ENCODE results near the gene BSPRY.

BSPRY gene

DNA sequence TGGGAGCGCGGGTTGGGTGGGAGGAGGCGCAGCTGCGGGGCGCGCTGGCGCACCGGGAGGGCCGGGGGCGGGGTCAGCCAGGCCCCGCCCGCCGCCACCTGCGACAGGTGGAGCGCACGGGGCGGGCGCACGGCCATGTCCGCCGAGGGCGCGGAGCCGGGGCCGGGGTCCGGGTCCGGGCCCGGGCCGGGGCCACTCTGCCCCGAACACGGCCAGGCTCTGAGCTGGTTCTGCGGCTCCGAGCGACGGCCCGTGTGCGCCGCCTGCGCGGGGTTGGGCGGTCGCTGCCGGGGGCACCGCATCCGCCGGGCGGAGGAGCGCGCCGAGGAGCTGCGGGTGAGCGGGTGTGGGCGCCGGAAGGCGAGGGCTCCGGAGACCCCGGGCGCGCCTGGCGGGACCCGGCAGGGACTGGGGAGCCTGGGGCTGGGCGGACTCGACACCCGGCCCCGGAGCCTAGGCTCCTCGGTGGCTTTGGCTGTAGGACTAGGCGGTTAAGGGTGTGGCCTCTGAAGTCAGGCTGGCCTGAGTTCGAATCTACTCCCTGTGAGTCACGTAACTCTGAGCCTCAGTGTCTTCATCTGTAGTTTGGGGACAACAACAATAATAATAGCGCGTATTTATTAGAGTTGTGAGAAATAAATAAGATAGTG, at the start of gene BSPRY:
Gene BSPRY, plus strand, starts transcription at position 97 of the 650 bp plus-strand sequence. Its CDS starts 39 bp downstream, at position 136.
- no peak for DNase-seq

DNA sequence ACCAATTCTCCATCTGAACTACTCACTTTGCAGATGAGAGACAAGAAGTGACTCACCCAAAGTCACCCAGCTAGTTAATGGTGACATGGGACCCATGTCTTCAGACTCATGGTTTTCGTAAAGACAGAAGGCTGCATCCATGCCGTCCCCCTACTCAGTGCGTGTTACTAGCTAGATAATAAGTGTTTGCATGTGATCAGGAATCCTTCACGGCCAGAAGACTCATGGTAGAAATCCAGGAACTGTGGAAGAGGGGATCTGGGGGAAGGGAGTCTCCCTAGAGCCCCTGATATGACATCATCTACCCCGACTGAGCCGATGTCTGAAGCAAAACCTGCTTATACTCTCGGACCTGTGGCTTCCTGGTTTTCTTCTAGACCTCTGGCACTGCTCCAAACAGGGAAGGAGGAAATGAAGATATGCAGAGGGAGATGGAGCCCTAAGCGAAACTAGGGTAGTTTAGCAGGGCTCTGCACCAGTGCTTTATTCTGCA, 49.5 kb upstream of the BSPRY start:
- peak in 1 of 56 donors; percentile 8 for DNase-seq

DNA sequence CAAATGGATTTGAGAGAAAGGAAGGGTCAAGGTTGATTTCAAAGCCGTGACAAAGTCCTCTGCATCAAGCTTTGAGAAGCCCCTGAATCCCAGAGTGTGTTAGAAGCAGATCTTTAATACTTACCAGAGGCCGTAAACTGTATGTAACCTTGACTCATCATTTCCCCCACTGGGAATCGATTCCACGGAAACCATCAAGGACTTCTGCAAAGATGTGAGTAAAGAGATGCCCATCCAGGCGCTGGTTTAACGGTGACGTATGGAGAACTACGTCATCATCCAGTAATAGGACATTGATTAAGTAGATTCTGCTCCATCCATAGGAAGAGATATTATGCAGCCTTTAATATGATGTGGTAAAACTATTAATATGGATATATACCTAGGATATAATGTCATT, 47.8 kb upstream of the BSPRY start:
- no peak for DNase-seq

DNA sequence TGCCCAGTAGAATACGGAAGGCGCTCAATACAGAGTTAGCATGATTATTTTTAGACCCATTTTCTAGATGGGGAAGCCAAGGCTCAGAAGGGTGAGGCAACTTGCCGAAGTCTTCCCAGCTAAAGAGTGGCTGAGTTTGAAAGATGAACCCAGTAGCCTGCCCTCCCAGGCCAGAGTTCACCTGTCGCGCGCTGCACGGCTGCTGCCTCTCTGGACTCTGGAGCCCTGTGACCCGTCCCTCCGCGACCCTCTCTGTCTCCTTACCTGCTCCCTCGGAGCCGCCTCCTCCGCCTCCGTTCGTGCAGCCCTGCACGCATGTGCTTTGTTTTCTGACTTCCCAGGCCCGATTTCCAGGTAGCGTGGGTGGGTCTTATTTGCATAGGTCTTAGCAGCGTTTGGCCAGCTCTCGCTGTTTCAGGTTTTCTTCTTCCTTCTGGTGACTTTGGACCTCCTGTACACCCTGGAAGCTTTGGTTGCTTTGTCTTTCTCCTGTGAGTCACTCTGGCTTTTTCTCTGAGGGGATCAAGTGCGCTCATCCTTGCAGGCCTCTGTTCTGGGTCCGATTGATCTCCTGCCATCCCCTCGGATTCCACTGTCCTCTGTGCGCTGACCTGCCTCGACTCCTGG, 46.4 kb upstream of the BSPRY start, which contains the start of gene RNF183:
Gene RNF183, minus strand, starts transcription at position 585 of the 627 bp plus-strand sequence. CDS start 5,192 bp downstream, outside the sequence.
- no peak for DNase-seq

DNA sequence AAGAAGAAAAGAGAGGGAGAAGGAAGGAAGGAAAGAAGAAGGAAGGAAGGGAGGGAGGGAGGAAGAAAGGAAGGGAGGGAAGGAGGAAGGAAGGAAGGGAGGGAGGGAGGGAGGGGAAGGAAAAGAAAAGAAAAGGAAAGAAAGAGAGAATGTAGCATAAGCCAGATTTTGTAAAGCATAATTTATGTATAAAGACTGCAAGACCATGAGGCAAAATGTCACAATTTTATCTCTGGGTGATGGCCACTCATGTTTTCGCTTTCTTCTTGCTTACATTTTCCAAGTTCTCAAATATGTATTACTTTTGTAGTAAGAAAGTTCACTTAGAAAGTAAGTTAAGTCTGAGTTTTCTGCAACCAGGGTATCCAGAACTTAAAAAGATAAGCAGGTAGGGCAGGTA, 42.8 kb upstream of the BSPRY start:
- DNase-seq, result no peak

DNA sequence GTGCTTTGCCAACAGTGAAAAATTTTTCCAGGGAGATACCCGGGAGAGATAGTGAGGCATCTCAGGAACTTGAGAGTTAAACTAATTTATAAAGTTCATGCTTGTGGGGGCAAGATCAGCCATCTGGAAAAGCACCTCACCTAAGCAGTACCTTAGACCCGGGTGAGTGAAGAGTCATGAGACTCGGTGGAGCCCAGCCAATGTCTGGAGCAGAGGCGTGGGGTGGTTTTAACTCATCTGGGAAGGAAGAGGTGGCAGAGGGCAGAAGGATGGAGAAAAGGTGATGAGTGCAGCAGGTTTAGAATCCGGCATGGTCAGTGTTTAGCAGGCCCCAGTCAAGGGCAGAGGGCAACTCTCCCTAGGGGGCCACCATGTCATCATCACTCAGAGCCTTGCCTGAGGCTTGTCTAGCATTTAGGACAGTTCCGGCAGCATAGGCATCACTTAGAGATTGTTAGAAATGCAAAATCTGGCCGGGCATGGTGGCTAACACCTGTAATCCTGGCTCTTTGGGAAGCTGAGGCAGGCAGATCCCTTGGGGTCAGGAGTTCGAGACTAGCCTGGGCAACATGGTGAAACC, 41.9 kb upstream of the BSPRY start:
- no peak for DNase-seq

DNA sequence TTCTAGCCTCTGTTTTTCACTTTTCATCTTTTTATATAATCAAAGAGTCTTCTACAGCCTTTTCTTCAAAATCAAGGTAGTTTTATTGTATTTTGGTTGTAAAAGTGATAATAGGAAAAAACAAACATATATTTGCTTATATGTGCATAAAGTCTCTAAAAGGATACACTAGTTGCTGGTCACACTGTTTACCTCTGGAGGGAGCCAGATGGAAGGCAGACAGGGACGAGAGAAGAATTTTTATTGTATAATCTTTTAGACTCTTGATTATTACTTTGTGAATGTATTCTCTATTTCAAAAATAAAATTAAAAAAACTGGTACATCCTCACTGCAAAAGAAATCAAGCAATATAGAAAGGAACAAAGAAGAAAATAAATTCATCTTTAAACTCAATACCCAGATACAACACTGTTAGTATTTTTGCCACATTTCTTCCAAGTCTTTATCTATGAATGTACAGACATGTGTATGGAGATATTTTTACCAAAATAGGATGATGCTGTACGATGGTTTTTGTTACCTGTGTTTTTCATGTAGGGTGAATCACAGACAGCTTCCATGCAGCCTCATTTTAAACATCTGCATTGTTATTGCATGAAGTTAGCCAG, 40.0 kb upstream of the BSPRY start:
- DNase-seq, result peak in 9 of 56 donors; percentile 4 to 37 (median 20)

DNA sequence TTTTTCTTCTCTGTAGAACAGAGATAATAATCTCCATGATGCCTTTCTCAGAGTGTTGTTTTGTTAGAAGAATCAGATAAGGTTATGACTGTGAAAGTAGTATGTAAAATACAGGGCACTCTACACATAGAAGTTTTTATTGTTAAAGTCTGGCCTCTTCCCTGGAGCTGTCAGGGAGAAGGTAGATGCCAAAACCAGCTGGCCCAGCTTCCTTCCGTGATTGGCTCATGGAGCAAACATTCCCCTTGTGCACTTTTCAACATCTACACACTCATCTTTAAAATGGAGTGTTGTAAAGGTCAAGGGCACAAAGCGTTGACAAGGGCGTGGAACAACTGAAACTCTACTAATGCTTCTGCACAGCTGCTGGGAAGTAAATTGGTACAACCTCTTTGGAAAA, 38.8 kb upstream of the BSPRY start:
- DNase-seq, result no peak

DNA sequence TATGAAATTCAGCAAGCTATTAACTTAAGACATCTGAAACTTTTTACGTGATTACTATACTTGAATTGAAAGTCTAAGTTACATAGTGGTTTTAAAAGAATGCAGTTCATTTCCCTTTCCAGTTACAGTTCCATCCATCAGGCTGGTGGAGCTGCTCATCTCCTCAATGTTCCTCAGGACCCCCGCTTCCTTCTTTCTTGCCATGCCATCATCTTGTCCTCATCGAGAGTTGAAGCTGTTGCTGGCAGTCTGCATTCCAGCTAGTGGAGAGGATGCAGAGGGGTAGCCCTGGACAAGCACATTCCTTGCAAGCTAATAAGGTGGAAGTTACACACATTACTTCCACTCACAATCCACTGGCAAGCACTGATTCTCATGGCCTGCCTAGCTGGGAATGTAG, 37.4 kb upstream of the BSPRY start:
- peak in 5 of 56 donors; percentile 3 to 23 (median 10) for DNase-seq

DNA sequence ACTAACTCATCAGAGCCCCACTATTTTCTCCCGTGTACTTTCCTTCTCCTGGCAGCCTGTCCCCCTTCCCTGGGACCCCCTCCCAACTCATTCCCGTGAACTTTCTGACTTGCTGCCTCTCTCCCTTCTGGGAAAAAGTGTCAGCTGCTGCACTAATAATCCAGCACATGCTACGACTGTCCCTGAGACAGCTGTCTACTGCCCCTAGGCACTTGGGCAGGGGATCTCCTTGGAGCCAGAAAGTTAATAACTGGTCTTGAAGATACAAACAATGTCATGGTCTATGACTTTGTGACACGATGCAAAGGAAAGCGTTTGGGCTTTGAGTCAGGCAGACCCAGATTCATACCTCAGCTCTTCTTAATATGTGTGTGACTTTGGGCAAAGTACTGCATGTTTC, 36.1 kb upstream of the BSPRY start:
- DNase-seq, result no peak

DNA sequence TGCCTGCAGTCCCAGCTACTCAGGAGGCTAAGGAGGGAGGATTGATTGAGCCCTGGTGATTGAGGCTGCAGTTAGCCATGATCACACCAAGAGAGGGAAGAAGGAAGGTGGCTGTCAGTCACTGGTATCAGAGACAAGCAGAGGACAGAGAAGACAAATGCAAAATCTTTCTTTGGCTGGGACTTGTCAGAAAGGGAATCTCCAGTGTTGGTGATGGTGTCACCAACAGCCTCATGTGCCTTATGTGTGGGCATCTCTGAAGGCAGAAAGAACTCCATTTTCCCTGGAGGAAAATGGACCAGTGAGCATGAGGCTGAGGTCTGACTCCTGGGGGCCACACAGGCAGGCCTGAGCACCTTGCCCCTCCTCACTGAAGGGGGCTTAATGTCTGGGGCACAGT, 34.1 kb upstream of the BSPRY start:
- DNase-seq, result no peak

DNA sequence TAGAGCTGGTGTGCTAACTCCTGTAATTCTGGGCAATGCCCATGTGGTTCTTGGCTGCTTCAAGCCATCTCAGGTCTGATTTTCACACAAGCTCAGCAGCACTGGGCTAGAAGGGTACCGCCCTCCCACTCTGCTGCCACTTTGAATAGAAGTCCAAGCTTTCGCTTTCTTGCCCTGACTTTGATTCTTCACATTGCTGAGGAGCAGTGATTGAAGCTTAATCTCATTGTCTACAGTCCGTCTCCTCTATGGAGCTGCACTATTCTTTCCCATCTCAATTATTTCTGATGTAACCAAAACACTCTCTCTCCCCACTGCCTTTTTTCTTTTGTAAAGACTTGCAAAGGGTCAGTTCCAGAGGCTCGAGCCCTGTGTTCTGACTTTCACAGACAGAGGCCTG, 33.3 kb upstream of the BSPRY start:
- DNase-seq, result no peak

DNA sequence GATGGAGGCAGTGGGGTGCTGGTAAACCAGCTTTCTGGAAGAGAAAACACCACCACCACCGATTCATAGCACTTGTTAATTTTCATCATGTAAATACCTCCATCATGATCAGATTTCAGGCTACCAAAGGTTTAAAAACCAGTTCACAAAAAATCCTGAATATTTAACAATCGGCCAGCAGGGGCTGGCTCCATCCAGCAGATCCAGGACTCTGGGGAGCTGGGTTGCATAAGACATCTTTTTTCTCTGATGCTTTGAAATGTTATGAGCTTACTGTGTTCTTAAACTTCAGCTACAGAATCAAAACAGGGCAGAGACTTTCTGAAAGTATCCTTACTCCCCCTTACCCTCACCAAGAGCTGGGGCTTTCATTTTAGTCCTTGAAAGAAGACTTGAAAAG, 31.6 kb upstream of the BSPRY start:
- no peak for DNase-seq

DNA sequence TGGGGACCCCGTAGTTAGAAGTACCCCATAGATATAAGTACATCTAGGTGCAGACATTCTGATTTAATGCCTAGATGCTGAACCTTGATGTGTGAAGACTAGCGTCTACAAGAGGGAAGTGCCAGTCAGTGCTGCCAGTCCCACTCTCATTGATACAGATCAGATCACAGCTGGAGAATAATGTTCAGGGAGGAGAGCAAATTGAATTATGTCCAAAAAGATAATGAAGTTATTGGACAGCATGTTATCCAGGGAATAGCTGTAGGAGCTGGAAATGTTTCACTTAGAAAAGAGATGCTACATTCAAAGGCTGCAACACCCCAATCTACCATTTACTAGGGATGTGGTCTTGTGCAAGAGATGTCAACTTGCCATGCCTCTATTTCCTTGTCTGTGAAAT, 30.3 kb upstream of the BSPRY start:
- DNase-seq, result no peak

DNA sequence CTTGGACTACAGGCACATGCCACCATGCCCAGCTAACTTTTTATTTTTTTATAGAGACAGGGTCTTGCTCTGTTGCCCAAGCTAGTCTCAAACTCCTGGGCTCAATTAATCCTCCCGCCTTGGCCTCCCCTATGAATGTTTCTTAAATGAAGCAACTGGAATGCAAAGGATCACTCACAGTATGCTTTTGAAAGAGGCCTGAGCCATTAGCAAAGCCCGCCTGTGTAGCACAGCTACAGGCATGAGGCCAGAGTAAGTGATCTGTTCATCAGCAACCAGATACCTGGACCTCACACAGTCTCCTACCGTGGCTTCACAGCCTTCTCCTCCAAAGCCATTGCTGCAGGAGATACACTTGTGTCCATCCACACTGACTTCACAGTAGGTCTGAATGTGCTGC, 29.3 kb upstream of the BSPRY start:
- no peak for DNase-seq

DNA sequence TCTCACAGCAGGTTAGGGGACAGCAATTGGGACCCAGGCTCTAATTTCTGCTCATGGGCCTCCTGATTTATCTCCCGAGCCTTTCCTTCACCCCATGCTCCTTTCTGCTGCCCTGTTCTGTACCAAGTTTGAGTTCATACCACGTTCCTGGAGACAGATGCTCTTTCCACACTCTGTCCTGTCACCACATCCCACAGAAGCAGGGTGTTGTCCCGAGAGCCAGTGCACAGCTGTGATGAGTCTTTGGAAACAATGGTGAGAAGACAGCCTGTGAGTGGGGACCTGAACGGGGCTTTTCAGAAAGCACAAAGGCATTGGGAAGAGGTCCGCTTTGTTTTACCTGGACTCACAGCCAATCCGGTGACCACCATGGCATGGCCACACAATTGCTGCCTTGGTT, 26.7 kb upstream of the BSPRY start:
- no peak for DNase-seq

DNA sequence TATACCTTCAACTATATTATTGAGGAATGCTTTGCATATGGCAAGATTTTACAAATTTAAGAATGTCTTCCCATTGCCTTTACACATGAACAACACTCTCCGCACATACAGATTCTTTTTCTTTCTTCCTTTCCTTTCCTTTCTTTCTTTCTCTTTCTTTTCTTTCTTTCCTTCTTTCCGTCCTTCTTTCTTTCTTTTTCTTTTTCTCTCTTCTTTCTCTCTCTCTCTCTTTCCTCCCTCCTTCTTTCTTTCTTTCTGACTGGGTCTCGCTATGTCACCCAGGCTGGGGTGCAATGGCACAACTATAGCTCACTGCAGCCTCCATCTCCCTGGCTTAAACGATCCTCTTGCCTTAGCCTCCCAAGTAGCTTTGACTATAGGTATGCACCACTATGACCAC, 23.1 kb upstream of the BSPRY start:
- DNase-seq, result no peak

DNA sequence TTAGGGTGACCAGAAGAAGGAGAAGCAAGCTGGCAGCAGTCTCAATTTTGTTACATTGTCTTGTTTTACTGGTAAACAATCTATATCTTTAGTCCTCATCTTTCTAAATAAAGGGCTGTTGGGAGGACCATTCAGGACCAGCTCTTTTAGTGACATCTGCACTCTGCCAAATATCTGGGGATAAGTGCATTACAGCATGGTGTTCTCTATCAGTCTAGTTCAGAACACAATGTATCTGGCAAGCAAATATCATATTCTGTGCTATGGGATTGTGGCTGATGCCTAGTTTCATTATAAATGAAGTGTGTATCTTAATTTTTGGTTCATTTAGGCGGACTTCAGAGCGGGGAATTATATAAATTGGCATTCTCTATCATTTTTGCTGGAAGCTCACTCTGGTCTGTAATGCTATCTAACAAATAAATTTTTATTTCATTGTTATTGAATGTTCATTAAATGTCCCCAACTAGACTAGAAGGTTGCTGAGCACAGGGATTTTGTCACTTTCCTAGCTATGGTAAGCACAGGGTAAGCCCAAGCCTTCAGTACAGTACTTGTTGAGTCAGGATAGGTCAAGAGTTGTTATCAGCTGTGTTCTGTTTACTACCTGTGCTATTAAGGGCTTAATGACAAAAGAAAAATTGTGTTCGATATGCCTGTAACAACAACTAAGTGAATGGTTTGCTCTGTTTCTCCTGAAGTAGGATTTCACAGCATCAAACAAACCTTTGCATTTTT, 21.1 kb upstream of the BSPRY start:
- no peak for DNase-seq

DNA sequence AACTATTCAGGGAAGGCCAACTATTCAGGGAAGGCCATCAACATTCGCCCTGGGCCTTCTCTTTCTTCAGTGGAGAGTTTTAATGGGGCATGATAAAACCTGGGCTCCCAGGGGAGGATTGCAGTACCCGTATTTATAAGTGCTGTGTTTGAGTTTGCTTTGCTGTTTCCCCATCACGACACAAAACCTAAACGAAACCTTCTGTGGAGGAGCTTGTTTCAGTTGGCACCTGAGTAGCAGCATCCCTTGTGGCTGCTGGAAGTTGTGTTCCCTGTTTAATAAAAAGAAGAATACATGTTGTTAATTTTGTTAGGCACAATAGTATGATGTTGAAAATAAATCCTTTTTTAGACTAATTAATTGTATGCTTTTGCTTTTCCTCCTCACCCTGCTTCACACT, 17.6 kb upstream of the BSPRY start:
- no peak for DNase-seq

DNA sequence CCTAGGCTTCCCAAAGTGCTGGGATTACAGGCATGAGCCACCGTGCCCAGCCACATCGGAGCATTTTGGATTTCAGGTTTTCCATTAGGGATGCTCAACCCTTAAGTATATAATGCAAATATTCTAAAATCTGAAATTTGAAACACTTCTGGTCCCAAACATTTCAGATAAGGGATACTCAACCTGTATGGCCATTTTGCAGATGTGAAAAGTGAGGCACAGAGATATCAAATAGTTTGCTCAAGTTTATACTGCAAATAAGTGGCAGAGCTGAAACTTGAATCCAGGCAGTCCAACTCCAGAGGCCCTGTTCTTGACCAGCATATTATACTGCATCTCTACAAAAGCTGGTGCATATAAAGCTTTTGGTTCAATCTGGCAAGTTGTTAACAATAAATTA, 11.6 kb upstream of the BSPRY start:
- DNase-seq, result no peak

DNA sequence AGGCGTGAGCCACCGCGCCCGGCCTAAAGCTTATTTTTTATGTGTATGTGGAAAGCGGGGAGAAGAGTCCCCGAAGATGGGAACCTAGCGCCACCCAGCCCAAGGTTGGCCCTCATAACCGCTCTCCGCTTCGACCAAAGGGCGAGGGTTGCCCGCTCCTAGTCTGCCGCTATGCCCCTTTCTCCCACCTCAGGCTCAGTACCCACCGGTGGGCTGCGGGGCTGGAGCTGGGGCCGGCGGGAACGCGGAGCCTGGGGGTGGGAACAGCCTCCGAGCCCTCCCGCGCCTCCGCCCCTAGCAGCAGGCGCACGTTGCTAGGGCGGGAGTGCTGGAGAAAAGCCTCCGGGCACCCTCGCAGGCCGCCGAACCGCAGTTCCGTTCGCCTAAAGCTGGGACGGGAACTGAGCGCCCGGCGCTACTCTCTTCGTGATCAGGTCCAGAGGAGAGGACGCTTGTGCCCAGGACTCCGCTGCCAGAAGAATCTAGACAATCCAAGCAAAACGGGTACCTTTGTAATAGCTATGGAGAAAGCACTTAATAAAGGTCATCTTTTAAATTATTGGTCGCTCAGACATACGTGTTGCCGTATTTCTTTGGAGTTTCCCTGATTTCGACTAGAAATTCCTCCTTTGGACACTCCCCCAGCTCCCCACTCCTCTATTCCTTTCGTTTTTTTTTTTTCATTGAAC, 9.2 kb upstream of the BSPRY start, which contains the start of gene WDR31:
Gene WDR31, minus strand, starts transcription at position 265 of the 689 bp plus-strand sequence. CDS start 8,253 bp downstream, outside the sequence.
- peak; percentile 13 to 90 (median 78) for DNase-seq

Measured in amygdala (tissue), 56 donors.